Endodermal cell (in vitro differentiated cells): ENCODE data around the gene IFNG-AS1. TPM values are rescaled to one million over a fixed set of nuclear protein-coding genes. Genes with fewer than 3 reads are reported as not detected.
A peak's percentile ranks its signal among the peaks of the same experiment; 100 is the strongest.

Source experiments
- DNase-seq: peaks from one replicate; pipeline ENCODE4 v3.0.0-alpha.2; 2017
- H3K27ac ChIP-seq: 2 replicates; pipeline ENCODE4 v1.5.1; 2013; ENCODE audit warnings: mild to moderate bottlenecking, low read depth, low read length, moderate library complexity
- H3K27me3 ChIP-seq: 2 replicates; pipeline ENCODE4 v1.6.1; 2013; ENCODE audit warnings: mild to moderate bottlenecking, low read length, moderate library complexity; ENCODE audit not compliant: insufficient read depth, control insufficient read depth, poor library complexity, severe bottlenecking
- H3K36me3 ChIP-seq: 2 replicates; pipeline ENCODE4 v1.7.0; 2013; ENCODE audit warnings: mild to moderate bottlenecking, low read length, moderate library complexity; ENCODE audit not compliant: control insufficient read depth, insufficient read depth
- H3K4me1 ChIP-seq: one replicate; pipeline ENCODE4 v1.7.0; 2013; ENCODE audit warnings: low read length; ENCODE audit not compliant: control insufficient read depth, insufficient read depth
- H3K4me3 ChIP-seq: 2 replicates; pipeline ENCODE4 v1.5.1; 2013; ENCODE audit warnings: mild to moderate bottlenecking, low read length, moderate library complexity
- H3K9ac ChIP-seq: 2 replicates; pipeline ENCODE4 v1.6.1; 2013; ENCODE audit warnings: mild to moderate bottlenecking, low read length, moderate library complexity; ENCODE audit not compliant: poor library complexity, severe bottlenecking; ENCODE audit errors: extremely low read depth
- H3K9me3 ChIP-seq: 2 replicates; pipeline ENCODE4 v1.6.1; 2013; ENCODE audit warnings: mild to moderate bottlenecking, low read length, moderate library complexity; ENCODE audit not compliant: control insufficient read depth
- H3K27ac Mint-ChIP-seq: 2 replicates; pipeline ENCODE4 v1.8.0; 2020; ENCODE audit warnings: mixed read lengths
- H3K27me3 Mint-ChIP-seq: 2 replicates; pipeline ENCODE4 v1.8.0; 2021; ENCODE audit warnings: mild to moderate bottlenecking, mixed read lengths; ENCODE audit not compliant: insufficient read depth
- H3K36me3 Mint-ChIP-seq: 2 replicates; pipeline ENCODE4 v1.8.0; 2020; ENCODE audit warnings: low read depth, mixed read lengths
- H3K4me1 Mint-ChIP-seq: 2 replicates; pipeline ENCODE4 v1.8.0; 2020; ENCODE audit warnings: mixed read lengths
- H3K4me3 Mint-ChIP-seq: 2 replicates; pipeline ENCODE4 v1.8.0; 2020; ENCODE audit warnings: mild to moderate bottlenecking, moderate library complexity, mixed read lengths
- H3K9me3 Mint-ChIP-seq: 2 replicates; pipeline ENCODE4 v1.8.0; 2020; ENCODE audit warnings: mild to moderate bottlenecking, mixed read lengths
- WGBS, 2 experiments: methylation state at CpG; one replicate each; pipeline versions ENCODE4 v1.1.5 to v1.1.7; 2013; ENCODE audit warnings: missing lambda C conversion rate in 2 of 2, mixed read lengths in 1 of 2; ENCODE audit not compliant: insufficient coverage in 1 of 2, insufficient read length in 1 of 2; 5-methylcytosine and 5-hydroxymethylcytosine counted together
- total RNA-seq, 2 donors: library from RNA; stranded (reverse); fragmentation: NEBNext Ultra II Directional in 1 of 2; extraction: Animal tissue kit (Norgen Biotek cat#: 25700) in 1 of 2; gene quantifications; 2 replicates in 1 of 2; 3 replicates in 1 of 2; pipeline ENCODE4 v1.2.1, GENCODE V29; 2021
- TF ChIP-seq, protein P1 (sequence below): fragments of 200-600 bp; sonication (generic); conservative IDR thresholded peaks from 2 replicates; pipeline ENCODE4 v1.5.0; 2021; ENCODE audit warnings: antibody characterized with exemption, mild to moderate bottlenecking

IFNG-AS1 gene
- total RNA-seq, 2 donors from 2014 or later: not detected

DNA sequence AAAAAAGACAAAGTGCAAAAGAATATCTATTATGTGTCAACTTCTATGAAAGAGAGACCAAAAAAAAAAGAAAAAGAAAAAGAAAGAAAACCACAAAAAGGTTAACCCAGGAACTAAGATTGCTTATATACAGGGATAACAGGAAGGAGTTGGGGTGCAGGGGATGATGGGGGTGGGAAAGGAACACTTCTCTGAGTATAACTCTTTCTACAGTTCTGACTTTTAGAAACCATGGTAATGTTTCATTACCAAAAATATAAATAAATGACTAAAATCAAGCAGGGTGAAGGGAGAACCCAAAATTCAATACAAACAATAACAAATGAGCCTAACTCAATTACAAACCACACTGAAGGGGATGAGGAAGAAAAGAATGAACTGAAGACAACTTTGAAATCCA is 9.1 kb downstream of the IFNG-AS1 start:
- no peaks in the 10 kb centered on the region for H3K36me3 ChIP-seq
- TF ChIP-seq, protein P1, sequence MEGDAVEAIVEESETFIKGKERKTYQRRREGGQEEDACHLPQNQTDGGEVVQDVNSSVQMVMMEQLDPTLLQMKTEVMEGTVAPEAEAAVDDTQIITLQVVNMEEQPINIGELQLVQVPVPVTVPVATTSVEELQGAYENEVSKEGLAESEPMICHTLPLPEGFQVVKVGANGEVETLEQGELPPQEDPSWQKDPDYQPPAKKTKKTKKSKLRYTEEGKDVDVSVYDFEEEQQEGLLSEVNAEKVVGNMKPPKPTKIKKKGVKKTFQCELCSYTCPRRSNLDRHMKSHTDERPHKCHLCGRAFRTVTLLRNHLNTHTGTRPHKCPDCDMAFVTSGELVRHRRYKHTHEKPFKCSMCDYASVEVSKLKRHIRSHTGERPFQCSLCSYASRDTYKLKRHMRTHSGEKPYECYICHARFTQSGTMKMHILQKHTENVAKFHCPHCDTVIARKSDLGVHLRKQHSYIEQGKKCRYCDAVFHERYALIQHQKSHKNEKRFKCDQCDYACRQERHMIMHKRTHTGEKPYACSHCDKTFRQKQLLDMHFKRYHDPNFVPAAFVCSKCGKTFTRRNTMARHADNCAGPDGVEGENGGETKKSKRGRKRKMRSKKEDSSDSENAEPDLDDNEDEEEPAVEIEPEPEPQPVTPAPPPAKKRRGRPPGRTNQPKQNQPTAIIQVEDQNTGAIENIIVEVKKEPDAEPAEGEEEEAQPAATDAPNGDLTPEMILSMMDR: no peak
- DNase-seq: no peak
- Mint-ChIP-seq H3K9me3 (no peaks in the 10 kb centered on the region), H3K36me3 (no peaks in the 10 kb centered on the region), H3K27me3 (no peaks in the 10 kb centered on the region), H3K4me1 (no peaks in the 10 kb centered on the region), H3K27ac (no peak overlapping the region), H3K4me3 (no peak overlapping the region)
- H3K9ac ChIP-seq: no peak overlapping the region
- H3K27ac ChIP-seq: no peak overlapping the region
- H3K27me3 ChIP-seq: no peaks in the 10 kb centered on the region
- H3K9me3 ChIP-seq: no peaks in the 10 kb centered on the region
- H3K4me3 ChIP-seq: no peak overlapping the region
- H3K4me1 ChIP-seq: no peaks in the 10 kb centered on the region

DNA sequence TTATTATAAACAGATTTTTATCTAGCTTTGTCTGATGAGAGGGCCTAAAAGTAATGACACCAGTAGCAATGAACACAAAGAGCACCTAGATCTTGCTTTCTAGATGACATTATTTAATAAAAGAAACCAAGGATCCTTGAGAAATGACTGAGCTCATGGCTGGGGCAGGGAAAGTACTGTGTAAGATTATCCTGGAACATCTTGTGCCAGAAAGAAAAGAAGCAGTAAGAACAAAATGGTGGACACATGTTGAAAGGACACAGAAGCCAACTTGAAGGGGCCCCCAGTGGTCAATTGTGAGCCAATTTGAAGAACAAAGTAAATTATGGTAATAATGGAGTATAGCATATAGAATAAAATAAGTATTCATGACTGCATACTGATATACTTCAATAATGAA is 10.0 kb downstream of the IFNG-AS1 start:
- TF ChIP-seq, protein P1: no peak
- no peaks in the 10 kb centered on the region for H3K27me3 Mint-ChIP-seq
- peaks cover 3% of the 10 kb centered on the region for H3K9me3 Mint-ChIP-seq
- no peak overlapping the region for H3K4me3 ChIP-seq
- no peaks in the 10 kb centered on the region for H3K4me1 Mint-ChIP-seq
- no peak for DNase-seq
- no peaks in the 10 kb centered on the region for H3K36me3 Mint-ChIP-seq
- H3K4me1 ChIP-seq: no peaks in the 10 kb centered on the region
- H3K36me3 ChIP-seq: no peaks in the 10 kb centered on the region
- H3K27ac Mint-ChIP-seq: no peak overlapping the region
- no peak overlapping the region for H3K4me3 Mint-ChIP-seq
- no peak overlapping the region for H3K27ac ChIP-seq
- H3K27me3 ChIP-seq: no peaks in the 10 kb centered on the region
- no peak overlapping the region for H3K9ac ChIP-seq
- H3K9me3 ChIP-seq: no peaks in the 10 kb centered on the region

DNA sequence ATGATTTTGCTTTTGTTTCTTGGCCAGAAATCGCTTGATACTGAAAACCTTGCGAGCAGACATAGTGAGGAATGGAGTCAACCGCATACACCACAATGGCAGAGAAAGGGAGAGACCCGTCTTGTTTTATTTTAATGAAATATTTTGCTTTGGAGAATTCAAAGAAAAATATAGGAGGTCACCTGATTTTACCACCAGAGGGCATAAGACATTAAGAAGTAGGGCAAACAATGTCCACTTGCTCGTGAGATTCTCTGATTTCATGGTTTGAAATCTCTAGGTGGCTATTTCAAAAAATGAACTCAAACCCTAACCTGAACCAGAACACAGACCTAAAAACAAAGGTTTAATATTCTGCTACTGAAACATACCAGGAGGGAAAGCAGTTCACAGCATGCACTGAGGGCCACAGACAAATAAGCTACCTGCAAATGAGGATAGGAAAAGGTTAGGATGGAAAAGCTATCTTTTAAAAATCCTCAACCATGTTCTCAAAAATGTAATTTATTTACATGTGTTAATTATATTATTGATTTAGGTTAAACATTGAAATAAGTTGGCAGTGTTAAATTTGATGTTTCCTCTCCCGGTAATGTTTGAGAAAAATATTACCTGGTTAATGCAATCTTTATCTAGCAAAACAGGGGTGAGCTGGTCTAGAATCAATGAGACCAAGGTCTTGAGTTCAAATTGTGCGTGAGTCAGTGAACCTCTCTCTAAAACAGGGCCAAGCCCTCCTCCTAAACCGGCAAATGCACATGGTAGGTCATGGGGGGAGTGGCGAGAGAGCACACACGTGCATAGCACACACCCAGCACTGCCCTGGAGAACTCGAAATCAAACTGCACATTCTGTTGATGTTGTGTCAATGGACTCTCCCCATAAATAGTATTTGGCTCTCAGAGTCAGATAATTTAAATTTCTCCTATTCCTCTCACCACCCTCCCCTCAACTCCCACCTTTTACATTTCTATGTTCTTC is 12.5 kb downstream of the IFNG-AS1 start:
- no peaks in the 10 kb centered on the region for H3K9me3 ChIP-seq
- Mint-ChIP-seq H3K4me1 (no peaks in the 10 kb centered on the region), H3K4me3 (no peak overlapping the region), H3K27ac (no peak overlapping the region), H3K9me3 (peaks cover 9% of the 10 kb centered on the region), H3K36me3 (no peaks in the 10 kb centered on the region), H3K27me3 (no peaks in the 10 kb centered on the region)
- H3K27me3 ChIP-seq: no peaks in the 10 kb centered on the region
- no peaks in the 10 kb centered on the region for H3K36me3 ChIP-seq
- no peak overlapping the region for H3K4me3 ChIP-seq
- H3K27ac ChIP-seq: no peak overlapping the region
- no peak for DNase-seq
- no peak overlapping the region for H3K9ac ChIP-seq
- H3K4me1 ChIP-seq: no peaks in the 10 kb centered on the region
- TF ChIP-seq, protein P1: peak; percentile 80
- WGBS, 2 experiments: 85 to 94% methylated on average over 10 to 11 of the region's 11 CpGs
